ENCODE data around the gene PLVAP. TPM values are rescaled to one million over a fixed set of nuclear protein-coding genes. Genes with fewer than 3 reads are reported as not detected.

PLVAP gene
- total and polyA plus RNA-seq, 2 donors (not counting 3 experiments of a cell fraction or from before 2014, with no cell fraction given) = 5.7 to 16.9 TPM

GRCh38 chr19:17336872-17337674 is 40.1 kb downstream of the PLVAP start, which contains the start of gene GTPBP3:
Gene GTPBP3 (plus strand): TSS chr19:17337553. CDS start chr19:17337612, 59 bp downstream.
- Histone ChIP-seq H2AFZ (ENCODE audit: low read depth, low read length) (peak within 1 kb of the TSS; percentile 70), H3K9me1 (replicated peaks; ENCODE audit: control insufficient read depth, extremely low read depth, insufficient read depth, low read length) (no peaks in the 10 kb centered on the region), H3K27me3 (ENCODE audit: control insufficient read depth in 2 of 2, insufficient read depth in 2 of 2, low read length in 2 of 2) (no peaks in the 10 kb centered on the region), H3K4me2 (ENCODE audit: insufficient read depth, low read length) (peak within 1 kb of the TSS; percentile 56), H3K27ac (ENCODE audit: insufficient read depth, low read depth, low read length) (peak within 1 kb of the TSS; percentile 45), H4K20me1 (replicated peaks; ENCODE audit: control insufficient read depth, extremely low read depth, insufficient read depth, low read length) (no peaks in the 10 kb centered on the region), H3K4me1 (ENCODE audit: control insufficient read depth, extremely low read depth, insufficient read depth, low read length) (peaks cover 14% of the 10 kb centered on the region), H3K9ac (replicated peaks; ENCODE audit: extremely low read depth, insufficient read depth, low read length) (peak within 1 kb of the TSS; percentile 59), H3K36me3 (ENCODE audit: control insufficient read depth in 2 of 2, extremely low read depth in 1 of 2, insufficient read depth in 2 of 2, low read length in 2 of 2) (no peaks in the 10 kb centered on the region), H3K4me3 (replicated peaks in 1 of 3; ENCODE audit: insufficient read depth in 1 of 3, low read depth in 1 of 3, low read length in 3 of 3) (peak within 1 kb of the TSS; percentile 83 to 89 (median 88)), H3K9me3 (replicated peaks; ENCODE audit: control insufficient read depth, insufficient read depth, low read length) (no peaks in the 10 kb centered on the region), H3K79me2 (ENCODE audit: control insufficient read depth, insufficient read depth, low read length) (peaks cover 4% of the 10 kb centered on the region)
- POLR2A ChIA-PET = no interaction called here
- BruUV-seq (replicated peaks) = TSS peak; percentile 59
- DNase-seq (ENCODE audit: low read depth, low spot score) (peak; percentile 97), FAIRE-seq (peak; percentile 99)
- intact Hi-C loops (cut with micrococcal nuclease) = loop anchor here (1.0 kb wide), 1 partner anchor 45 kb away; no protein-coding TSS in a partner anchor
- dilution Hi-C loops (cut with MboI; ENCODE audit: extremely low pct_ligation_motif_present, low sequenced_read_pairs) = no loop called here
- peak; percentile 1 for TF ChIP-seq MAX (IDR thresholded peaks at IDR 0.05; ENCODE audit: insufficient read depth, insufficient read length)
- TF ChIP-seq MYC (IDR thresholded peaks at IDR 0.05; ENCODE audit: low read depth, low read length) = no peak
- TF ChIP-seq POLR2AphosphoS5 (IDR thresholded peaks at IDR 0.05; ENCODE audit: insufficient read depth, low read depth, low read length) = peak; percentile 33
- TF ChIP-seq CTCF (IDR thresholded peaks at IDR 0.05; ENCODE audit: extremely low read depth in 1 of 2, insufficient read depth in 1 of 2, low read depth in 1 of 2, low read length in 2 of 2) = no peak
- TF ChIP-seq POLR2A (IDR thresholded peaks at IDR 0.05; ENCODE audit: low read depth, low read length) = peak; percentile 63
- no peak for TF ChIP-seq JUN (IDR thresholded peaks at IDR 0.05; ENCODE audit: borderline replicate concordance, insufficient read depth, insufficient read length, low read depth)
- CTCF ChIA-PET = interaction anchor here (2.2 to 2.6 kb wide), 2 partner anchors 49 to 53 kb away, joined by 9 to 10 read pairs; no protein-coding TSS in a partner anchor

All from endothelial cell of umbilical vein (primary cell).